ENCODE measurements around the gene SUMO1. TPM values are rescaled to one million over a fixed set of nuclear protein-coding genes. Genes with fewer than 3 reads are reported as not detected.
A peak's percentile ranks its signal among the peaks of the same experiment; 100 is the strongest.

The SUMO1 gene
- total RNA-seq, 2 experiments from 2014 or later = 72.1 to 72.9 TPM

- POLR2A ChIA-PET = interaction anchor here (1.4 to 2.5 kb wide), 2 partner anchors 29 to 34 kb away, joined by 4 to 34 read pairs; partner anchors contain the start of gene NOP58
- no peaks in the 10 kb centered on the region for H3K27me3 ChIP-seq (ENCODE audit: control insufficient read depth in 1 of 2, insufficient read depth in 2 of 2, low read length in 2 of 2)
- Mint-ChIP-seq H3K36me3 (ENCODE audit: low read depth) (peaks cover 31% of the 10 kb centered on the region), H3K9me3 (no peaks in the 10 kb centered on the region), H3K4me1 (ENCODE audit: low read depth) (peaks cover 50% of the 10 kb centered on the region), H3K27ac (peak overlapping the region; percentile 98), H3K27me3 (no peaks in the 10 kb centered on the region), H3K4me3 (peak overlapping the region; percentile 96)
- H3K4me1 ChIP-seq (ENCODE audit: insufficient read depth, low read length) = peaks cover 27% of the 10 kb centered on the region
- no peak for TF ChIP-seq CTCF (IDR thresholded peaks at IDR 0.05)
- DNase-seq (peak in 6 of 14 experiments; percentile 1 to 37 (median 10)), ATAC-seq (ENCODE audit: poor library complexity) (peak; percentile 41)
- peak overlapping the region; percentile 81 to 88 for H3K27ac ChIP-seq (ENCODE audit: low read depth in 1 of 2, low read length in 2 of 2)
- no peaks in the 10 kb centered on the region for H3K9me3 ChIP-seq (ENCODE audit: control insufficient read depth in 1 of 2, insufficient read depth in 1 of 2, low read length in 2 of 2)
- intact Hi-C loops (cut with DNase I, micrococcal nuclease) = loop anchor here (1.0 to 10.0 kb wide), 3 partner anchors 27 to 203 kb away; partner anchors contain the start of genes BMPR2 (in 2 of the 2), FZD7 (in 1 of the 2) and NOP58 (in 1 of the 2)
- H3K36me3 ChIP-seq (ENCODE audit: insufficient read depth, low read length) = peaks cover 4% of the 10 kb centered on the region
- H3K4me3 ChIP-seq (ENCODE audit: low read length) = peak overlapping the region; percentile 85
- CTCF ChIA-PET = interaction anchor here (1.0 kb wide), 1 partner anchor 25 kb away, joined by 3 read pairs; no protein-coding TSS in a partner anchor
Measured at GRCh38 chr2:202237787-202238233, 587 bp downstream of the SUMO1 start.

DNA sequence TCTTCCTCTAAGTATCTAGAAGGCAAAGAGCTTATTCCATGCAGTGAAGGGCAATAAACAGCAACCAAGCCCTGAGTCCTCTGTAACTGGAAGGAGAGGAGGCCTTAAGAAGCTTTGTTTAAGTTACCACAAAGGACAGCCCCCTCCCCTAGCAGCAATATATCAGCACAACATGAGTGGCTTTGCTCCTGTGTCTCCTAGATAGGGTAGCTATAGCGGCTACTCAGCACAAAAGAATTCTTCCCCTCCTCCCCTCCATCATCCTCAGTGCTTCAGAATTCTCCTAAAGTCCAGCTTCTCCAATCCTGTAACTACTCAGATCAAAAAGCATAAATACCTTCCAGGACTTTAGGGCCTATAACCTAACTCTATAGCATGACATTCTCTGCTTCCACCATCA lies 16.5 kb downstream of the SUMO1 start:
- Mint-ChIP-seq H3K4me1 (ENCODE audit: low read depth) (peaks cover 65% of the 10 kb centered on the region), H3K36me3 (ENCODE audit: low read depth) (peaks cover 71% of the 10 kb centered on the region), H3K9me3 (no peaks in the 10 kb centered on the region), H3K4me3 (no peak overlapping the region), H3K27me3 (no peaks in the 10 kb centered on the region), H3K27ac (no peak overlapping the region)
- intact Hi-C loops (cut with DNase I, micrococcal nuclease) = no loop called here
- no peaks in the 10 kb centered on the region for H3K27me3 ChIP-seq (ENCODE audit: control insufficient read depth in 1 of 2, insufficient read depth in 2 of 2, low read length in 2 of 2)
- POLR2A ChIA-PET = no interaction called here
- CTCF ChIA-PET = no interaction called here
- TF ChIP-seq CTCF (IDR thresholded peaks at IDR 0.05) = no peak
- H3K36me3 ChIP-seq (ENCODE audit: insufficient read depth, low read length) = peaks cover 24% of the 10 kb centered on the region
- DNase-seq (no peak), ATAC-seq (ENCODE audit: poor library complexity) (no peak)
- peak overlapping the region in 1 of 2 donors; percentile 21 for H3K27ac ChIP-seq (ENCODE audit: low read depth in 1 of 2, low read length in 2 of 2)
- H3K4me1 ChIP-seq (ENCODE audit: insufficient read depth, low read length) = peaks cover 6% of the 10 kb centered on the region
- H3K9me3 ChIP-seq (ENCODE audit: control insufficient read depth in 1 of 2, insufficient read depth in 1 of 2, low read length in 2 of 2) = no peaks in the 10 kb centered on the region
- no peak overlapping the region for H3K4me3 ChIP-seq (ENCODE audit: low read length)

- H3K27me3 Mint-ChIP-seq = no peaks in the 10 kb centered on the region
- ATAC-seq (ENCODE audit: poor library complexity) = no peak
- Histone ChIP-seq H3K36me3 (ENCODE audit: insufficient read depth, low read length) (peaks cover 48% of the 10 kb centered on the region), H3K27ac (ENCODE audit: low read depth in 1 of 2, low read length in 2 of 2) (no peak overlapping the region), H3K27me3 (ENCODE audit: control insufficient read depth in 1 of 2, insufficient read depth in 2 of 2, low read length in 2 of 2) (no peaks in the 10 kb centered on the region), H3K4me1 (ENCODE audit: insufficient read depth, low read length) (no peaks in the 10 kb centered on the region), H3K4me3 (ENCODE audit: low read length) (no peak overlapping the region), H3K9me3 (ENCODE audit: control insufficient read depth in 1 of 2, insufficient read depth in 1 of 2, low read length in 2 of 2) (no peaks in the 10 kb centered on the region)
- ChIA-PET POLR2A (no interaction called here), CTCF (interaction anchor here (0.7 kb wide), 1 partner anchor 20 kb away, joined by 3 read pairs; no protein-coding TSS in a partner anchor)
- intact Hi-C loops (cut with DNase I, micrococcal nuclease) = no loop called here
- H3K36me3 Mint-ChIP-seq (ENCODE audit: low read depth) = peaks cover 73% of the 10 kb centered on the region
- H3K27ac Mint-ChIP-seq = no peak overlapping the region
- H3K4me1 Mint-ChIP-seq (ENCODE audit: low read depth) = peaks cover 16% of the 10 kb centered on the region
- no peak for DNase-seq
- no peak overlapping the region for H3K4me3 Mint-ChIP-seq
- TF ChIP-seq CTCF (IDR thresholded peaks at IDR 0.05) = no peak
- no peaks in the 10 kb centered on the region for H3K9me3 Mint-ChIP-seq
Measured at GRCh38 chr2:202215179-202215578, 23.2 kb downstream of the SUMO1 start.

Data from CD4-positive, alpha-beta T cell (primary cell).